Inferior parietal cortex (tissue), 1 donor: Measurements from ENCODE around the gene FILIP1.

ENCODE experiments used
- DNase-seq: peaks from one replicate; pipeline ENCODE4 v3.0.0-alpha.2; 2016; ENCODE audit errors: extremely low spot score

Gene FILIP1

GRCh38 chr6:75379536-75379935, 114.1 kb downstream of the FILIP1 start:
- DNase-seq = no peak

DNA sequence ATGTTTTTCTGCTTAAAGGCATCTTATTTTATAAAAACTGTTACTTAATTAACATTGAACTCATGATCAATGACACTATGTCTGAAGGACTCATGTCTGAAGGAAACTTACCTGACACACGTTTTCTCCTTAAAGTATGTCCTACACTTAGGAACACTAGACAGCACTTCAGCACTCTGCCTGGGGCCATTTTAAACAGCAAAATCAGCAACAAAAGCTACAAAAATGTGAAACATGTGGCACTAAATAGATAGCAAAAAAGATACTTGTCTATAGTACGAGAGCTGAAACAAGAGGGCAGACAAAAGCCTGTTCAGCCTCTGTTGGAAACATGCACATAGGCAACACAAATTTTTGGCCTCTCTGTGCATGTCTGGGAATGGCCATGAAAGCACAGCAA, 115.5 kb downstream of the FILIP1 start:
- DNase-seq = no peak

DNA sequence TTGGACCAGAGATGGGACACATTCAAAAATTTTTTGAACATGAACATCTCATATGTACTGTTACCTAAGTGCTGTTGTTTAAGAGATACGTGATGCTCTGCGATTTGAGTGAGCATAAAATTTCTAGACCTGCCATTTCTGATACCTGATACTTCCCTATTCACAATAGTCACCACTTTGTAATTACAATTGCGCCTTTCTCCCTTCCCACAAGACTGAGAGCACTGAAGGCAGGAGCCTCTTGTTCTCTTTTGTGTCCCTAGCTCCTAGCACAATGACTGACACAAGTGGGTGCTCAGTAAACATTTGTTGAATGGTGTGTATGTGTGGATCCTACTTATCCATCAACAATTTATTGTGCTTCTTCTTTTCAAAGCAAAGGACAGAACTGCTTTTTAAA, 116.2 kb downstream of the FILIP1 start:
- DNase-seq = no peak

DNA sequence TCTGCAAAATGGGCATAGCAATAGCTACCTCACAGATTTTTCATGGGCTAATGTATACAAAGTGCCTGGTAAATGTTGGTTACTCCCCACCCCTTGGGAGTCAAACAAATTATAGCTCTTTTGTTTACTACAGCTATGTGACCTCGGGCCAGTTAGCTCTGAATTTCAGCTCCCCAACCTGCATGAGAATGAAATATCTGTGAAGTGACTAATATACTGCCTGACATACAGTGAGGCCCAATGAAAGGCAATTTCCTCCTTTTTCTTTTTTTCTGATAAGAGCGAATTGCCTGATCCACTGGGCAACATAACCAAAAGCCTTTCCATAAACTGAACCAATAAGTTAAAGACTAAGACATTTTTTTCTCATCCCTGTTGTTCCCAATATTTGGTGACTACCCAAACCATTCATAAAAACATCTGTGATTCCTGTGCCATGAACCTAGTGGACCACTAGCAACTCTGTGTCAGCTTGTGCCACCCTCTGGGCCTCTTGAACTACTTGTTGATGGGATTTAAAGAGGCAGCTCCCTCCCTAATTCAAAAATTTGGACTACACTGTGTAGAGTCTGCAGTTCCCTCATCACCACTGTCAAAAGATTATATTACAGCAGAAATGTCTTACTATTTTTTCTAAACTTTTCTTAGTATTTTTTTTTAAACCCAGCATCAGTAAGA, 117.1 kb downstream of the FILIP1 start:
- no peak for DNase-seq

GRCh38 chr6:75374961-75375400, 118.6 kb downstream of the FILIP1 start:
- no peak for DNase-seq

DNA sequence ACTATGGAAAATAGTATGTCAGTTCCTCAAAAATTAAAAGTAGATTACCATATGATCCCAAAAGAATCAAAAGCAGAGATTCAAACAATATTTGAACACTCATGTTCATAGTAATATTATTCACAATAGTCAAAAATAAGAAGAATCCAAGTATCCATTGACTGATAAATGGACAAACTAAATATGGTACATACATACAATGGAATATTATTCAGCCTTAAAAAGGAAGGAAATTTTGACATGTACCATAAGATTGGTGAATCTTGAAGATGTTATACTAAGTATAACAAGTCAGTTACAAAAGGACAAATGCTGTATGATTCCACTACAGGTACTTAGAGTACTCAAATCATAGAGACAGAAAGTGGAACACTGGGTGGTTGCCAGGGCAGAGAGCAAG, 120.7 kb downstream of the FILIP1 start:
- no peak for DNase-seq

DNA sequence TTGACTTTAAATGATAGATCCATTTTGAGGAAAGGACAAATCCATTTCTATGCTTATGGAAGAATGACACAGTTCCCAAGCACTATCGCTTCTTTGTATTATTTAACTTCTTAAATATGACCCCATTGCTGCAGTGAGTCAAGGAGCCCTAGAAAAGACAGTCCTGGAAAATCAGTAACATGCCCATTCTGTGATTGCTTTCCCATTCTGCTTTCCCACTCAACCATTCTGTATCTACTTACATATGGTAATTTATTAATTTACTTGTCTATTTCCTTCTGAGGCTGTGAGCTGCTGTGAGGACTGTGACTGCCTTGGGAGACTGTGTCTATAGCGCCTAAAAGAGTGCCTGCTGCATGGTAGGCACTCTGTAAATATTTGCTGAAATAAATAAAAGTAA, 123.6 kb downstream of the FILIP1 start:
- no peak for DNase-seq

DNA sequence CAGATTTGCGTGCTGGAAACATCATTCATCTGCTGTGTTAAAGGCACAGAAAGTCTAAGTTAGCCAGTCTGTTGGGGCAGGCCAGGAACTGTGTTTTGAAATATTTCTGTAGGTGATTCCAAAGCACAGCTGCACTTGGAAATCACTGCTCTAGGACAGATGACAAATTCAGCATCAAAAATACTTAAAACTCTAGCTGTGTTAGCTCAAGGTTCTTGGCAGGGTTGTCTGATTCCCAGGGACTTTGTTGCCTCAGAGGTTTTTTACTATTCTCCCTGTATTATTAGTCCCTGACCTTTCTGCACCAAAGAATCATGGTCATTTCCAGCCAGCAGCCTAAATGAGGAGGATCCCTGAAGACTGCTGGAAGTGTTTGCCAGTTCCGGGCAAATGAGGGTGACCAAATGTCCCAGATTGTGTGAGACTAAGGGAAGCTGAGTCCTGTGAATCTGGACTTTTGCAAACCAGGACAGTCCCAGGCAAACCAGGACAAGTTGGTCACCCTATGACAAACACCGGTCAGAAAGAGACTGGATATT, 124.7 kb downstream of the FILIP1 start:
- DNase-seq = no peak

DNA sequence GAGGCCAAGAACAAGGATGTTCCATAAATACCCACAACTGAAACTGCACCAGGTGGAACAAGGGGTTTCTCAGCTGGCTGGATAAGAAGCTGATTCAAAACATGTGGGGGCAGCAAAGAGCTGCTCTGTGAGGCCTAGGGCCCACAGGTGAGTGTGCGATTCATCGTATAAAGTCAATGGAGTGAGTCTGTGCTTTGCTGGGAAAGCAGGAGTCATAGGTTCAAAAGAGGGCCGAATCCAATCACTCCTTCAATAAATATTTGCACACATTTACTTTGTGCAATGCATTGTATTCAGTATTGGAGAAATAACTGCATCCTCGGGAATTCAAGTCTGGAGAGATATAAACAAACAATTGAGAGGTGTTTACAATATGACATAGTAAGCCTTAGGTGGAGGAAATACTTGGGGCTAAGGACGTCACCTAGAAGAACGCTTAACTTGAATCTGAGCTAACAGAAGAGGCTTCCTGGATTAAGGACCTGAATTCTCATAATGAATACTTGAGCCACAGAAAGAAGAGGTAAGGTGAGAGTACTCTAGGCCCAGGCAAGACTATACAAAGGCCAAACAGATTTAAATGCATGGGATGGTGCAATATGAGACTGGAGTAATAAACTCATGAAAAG, 125.3 kb downstream of the FILIP1 start:
- no peak for DNase-seq

GRCh38 chr6:75363304-75363703, 130.3 kb downstream of the FILIP1 start:
- no peak for DNase-seq

GRCh38 chr6:75353644-75354043, 140.0 kb downstream of the FILIP1 start:
- DNase-seq = no peak

DNA sequence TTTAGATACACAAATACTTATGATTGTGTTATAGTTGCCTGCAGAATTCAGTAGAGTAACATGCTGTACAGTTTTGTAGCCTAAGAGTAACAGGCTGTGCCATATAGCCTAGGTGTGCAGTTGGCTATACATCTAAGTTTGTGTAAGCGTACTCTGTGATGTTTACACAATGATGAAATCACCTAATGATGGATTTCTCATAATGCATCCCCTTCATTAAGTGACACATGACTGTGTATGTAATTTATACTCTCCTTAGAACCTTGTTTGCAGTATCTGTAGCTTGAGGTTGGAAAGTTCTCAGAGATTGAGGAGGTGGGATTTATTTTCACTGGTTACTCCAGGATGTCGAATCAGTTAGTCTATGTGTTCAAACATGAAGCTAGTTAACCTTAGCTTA, 142.0 kb downstream of the FILIP1 start:
- DNase-seq = no peak

GRCh38 chr6:75350808-75351207, 142.8 kb downstream of the FILIP1 start:
- no peak for DNase-seq

GRCh38 chr6:75350156-75350555, 143.4 kb downstream of the FILIP1 start:
- no peak for DNase-seq

- DNase-seq = no peak
Measured at GRCh38 chr6:75349262-75349984, 144.2 kb downstream of the FILIP1 start.

- no peak for DNase-seq
Measured at GRCh38 chr6:75348882-75349261, 144.7 kb downstream of the FILIP1 start.

DNA sequence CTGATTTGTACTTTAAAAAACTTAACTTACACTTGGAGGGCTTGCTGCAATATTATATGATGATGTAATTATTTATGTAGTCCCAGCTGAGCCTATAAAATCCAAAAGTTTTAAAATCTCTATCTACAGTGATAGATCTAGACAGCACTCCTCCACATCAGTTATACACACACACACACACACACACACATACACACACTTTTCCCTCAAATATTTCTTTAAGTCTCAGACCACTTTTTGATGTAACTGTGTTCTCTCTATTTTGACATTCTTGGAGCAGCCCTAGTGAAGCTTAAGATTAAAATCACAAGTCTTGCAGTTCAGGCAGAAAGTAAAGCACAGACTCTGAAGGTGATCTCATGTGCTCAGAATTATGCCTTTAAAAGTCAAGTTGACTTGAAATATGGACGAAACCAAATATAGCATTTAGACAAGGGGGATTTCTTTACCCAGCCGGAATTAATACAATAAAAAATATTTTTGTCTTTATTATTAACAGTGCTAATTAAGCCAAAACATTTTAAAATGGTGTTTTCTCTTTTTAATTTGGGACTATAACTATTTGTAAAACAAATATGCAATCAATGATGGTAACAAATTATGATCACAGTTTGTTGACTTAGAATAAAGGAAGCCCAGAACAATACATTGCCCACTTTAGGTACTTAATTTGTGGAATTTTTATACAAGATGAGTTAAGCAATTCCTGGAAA, 145.5 kb downstream of the FILIP1 start:
- DNase-seq = no peak

DNA sequence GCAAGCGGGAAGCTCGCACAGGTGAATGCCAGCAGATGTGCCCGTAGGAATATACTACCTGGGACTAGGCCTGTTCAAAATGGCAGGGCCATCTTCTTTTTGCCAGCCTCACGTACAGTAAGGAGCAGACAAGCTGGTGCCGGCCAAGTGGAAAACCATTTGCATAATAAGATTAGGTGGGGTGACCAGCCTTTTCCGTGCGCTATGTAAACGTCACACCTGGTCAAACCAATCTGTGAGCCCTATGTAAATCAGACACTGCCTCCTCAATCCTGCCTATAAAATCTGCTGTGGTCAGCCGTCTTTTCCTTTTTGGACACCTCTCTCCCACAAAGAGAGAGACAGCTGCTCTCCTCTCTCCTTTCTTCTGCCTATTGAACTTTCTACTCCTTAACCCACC, 148.2 kb downstream of the FILIP1 start:
- DNase-seq = no peak

DNA sequence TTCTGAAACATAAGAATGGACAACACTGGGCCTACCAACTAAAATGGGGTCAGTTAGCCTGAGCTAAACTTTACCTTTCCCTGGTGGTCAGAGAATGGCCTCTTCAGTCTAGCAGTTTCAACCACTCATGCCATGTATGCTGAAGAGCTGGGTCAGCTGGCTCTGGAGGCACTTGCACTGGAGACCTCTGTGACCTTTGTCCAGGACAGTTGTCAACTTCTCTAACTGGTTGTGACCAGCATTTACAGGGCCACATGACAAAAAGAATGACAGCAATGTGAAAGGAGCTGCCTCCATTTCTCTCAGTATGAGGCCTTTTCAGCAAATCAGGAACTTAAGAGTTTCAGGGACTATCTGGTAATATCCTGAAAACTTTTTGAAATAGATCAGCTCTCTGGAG, 149.1 kb downstream of the FILIP1 start:
- no peak for DNase-seq

- DNase-seq = no peak
Measured at GRCh38 chr6:75344021-75344420, 149.6 kb downstream of the FILIP1 start.

DNA sequence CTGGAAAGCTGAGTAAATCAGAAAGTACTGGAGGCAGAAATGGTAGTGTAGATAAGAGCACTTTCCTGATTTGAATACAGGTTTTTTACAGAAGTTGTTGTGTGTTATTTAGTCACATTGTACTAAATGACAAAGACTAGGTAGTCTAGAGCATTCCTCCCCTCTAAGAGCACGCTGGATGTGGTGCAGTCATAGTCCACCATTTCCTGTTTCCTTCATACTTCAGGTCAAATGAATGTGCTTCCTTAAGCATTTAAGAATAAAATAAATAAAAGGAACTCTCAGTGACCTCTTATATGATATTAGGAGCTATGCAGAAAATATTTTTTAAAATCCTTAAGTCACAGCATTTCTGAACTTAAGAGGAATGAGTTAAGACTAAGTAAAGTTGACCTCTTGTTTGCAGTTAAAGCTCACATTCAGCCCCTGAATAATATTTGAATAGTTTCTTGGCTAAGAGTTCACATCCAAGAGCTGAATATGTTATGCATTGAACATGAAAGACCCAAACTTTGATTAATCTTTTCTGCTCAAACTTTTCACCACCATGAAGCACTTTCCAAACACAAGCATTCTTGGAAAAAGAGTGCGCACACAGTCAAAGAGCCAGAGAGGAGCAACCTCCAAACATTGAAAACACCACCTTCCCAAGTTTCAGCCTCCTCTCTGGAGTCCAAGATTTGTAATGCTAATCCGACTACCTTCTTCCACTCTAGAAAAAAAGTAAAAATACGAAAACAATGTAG, 155.6 kb downstream of the FILIP1 start:
- no peak for DNase-seq
